Measurements from ENCODE around the gene BCL7B. TPM values are rescaled to one million over a fixed set of nuclear protein-coding genes. Genes with fewer than 3 reads are reported as not detected.
A peak's percentile ranks its signal among the peaks of the same experiment; 100 is the strongest.

Gene BCL7B
- total RNA-seq, 1 donor from 2014 or later, result 40.4 TPM

GRCh38 chr7:73520673-73521635, 36.5 kb downstream of the BCL7B start:
- Mint-ChIP-seq H3K36me3 (peaks cover 16% of the 10 kb centered on the region), H3K9me3 (peaks cover 4% of the 10 kb centered on the region), H3K4me1 (peaks cover 32% of the 10 kb centered on the region), H3K27ac (peak overlapping the region; percentile 92), H3K4me3 (peak overlapping the region; percentile 80), H3K27me3 (ENCODE audit: low read depth) (no peaks in the 10 kb centered on the region)
- peak in 1 of 2 experiments; percentile 45 for DNase-seq (ENCODE audit: low spot score in 2 of 2, unreplicated experiment in 2 of 2)
- TF ChIP-seq, protein P1, sequence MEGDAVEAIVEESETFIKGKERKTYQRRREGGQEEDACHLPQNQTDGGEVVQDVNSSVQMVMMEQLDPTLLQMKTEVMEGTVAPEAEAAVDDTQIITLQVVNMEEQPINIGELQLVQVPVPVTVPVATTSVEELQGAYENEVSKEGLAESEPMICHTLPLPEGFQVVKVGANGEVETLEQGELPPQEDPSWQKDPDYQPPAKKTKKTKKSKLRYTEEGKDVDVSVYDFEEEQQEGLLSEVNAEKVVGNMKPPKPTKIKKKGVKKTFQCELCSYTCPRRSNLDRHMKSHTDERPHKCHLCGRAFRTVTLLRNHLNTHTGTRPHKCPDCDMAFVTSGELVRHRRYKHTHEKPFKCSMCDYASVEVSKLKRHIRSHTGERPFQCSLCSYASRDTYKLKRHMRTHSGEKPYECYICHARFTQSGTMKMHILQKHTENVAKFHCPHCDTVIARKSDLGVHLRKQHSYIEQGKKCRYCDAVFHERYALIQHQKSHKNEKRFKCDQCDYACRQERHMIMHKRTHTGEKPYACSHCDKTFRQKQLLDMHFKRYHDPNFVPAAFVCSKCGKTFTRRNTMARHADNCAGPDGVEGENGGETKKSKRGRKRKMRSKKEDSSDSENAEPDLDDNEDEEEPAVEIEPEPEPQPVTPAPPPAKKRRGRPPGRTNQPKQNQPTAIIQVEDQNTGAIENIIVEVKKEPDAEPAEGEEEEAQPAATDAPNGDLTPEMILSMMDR (IDR thresholded peaks at IDR 0.05; ENCODE audit: unreplicated experiment), result no peak

GRCh38 chr7:73519867-73520672, 37.4 kb downstream of the BCL7B start:
- Mint-ChIP-seq H3K4me3 (peak overlapping the region; percentile 80), H3K27me3 (ENCODE audit: low read depth) (no peaks in the 10 kb centered on the region), H3K27ac (peak overlapping the region; percentile 92), H3K36me3 (peaks cover 18% of the 10 kb centered on the region), H3K4me1 (peaks cover 32% of the 10 kb centered on the region), H3K9me3 (peaks cover 4% of the 10 kb centered on the region)
- no peak for DNase-seq (ENCODE audit: low spot score in 2 of 2, unreplicated experiment in 2 of 2)
- TF ChIP-seq, protein P1 (IDR thresholded peaks at IDR 0.05; ENCODE audit: unreplicated experiment), result no peak

DNA sequence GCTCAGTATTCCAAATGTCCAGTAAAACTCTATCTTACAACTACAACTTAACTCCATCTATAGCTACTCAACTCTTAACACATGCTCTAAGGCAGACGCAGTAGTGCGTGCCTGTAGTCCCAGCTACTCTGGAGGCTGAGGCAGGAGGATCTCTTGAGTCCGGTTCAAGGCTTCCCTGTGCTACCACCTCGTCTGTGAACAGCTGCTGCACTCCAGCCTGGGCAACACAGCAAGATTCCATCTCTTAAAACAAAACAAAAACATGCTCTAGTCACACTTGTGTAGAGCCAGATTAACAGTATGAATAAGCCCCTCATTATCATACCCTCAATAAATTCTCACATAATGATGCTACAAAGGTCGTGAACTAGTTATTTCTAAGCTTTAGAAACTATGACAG, 39.0 kb downstream of the BCL7B start:
- Mint-ChIP-seq H3K36me3 (peaks cover 24% of the 10 kb centered on the region), H3K9me3 (peaks cover 4% of the 10 kb centered on the region), H3K27me3 (ENCODE audit: low read depth) (no peaks in the 10 kb centered on the region), H3K4me3 (peak overlapping the region; percentile 28), H3K27ac (peak overlapping the region; percentile 70), H3K4me1 (peaks cover 32% of the 10 kb centered on the region)
- no peak for DNase-seq (ENCODE audit: low spot score in 2 of 2, unreplicated experiment in 2 of 2)
- TF ChIP-seq, protein P1 (IDR thresholded peaks at IDR 0.05; ENCODE audit: unreplicated experiment), result no peak

DNA sequence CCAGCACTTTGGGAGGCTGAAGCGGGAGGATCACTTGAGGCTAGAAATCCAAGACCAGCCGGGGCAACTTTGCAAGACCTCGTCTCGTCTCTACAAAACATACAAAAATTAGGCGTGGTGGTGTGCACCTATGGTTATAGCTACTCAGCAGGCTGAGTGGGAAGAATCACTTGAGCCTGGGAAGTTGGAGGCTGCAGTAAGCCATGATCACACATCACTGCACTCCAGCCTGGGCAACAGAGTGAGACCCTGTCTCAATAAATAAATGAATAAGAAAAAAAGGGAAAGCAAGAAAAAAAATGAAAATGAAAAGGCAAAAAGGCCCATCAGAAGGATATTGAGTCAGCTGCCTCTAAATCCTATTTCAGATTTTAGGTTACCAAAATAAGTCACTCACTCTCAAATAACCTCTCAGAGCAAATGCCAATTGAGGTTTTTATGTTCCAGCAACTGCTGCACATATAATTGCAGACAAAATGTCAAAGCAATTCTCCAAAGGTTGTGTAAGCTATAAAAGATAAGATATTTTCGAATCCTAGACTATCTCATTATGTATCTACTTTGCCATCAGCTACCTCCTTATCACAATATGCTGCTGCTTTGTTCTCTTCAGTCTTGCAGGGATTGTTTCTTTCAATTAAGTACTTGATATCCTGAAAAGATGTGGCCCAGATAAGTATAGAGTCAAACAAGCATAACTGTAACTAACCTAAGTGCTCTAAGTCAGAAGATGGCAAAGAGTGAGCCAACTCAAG, 40.1 kb downstream of the BCL7B start:
- Mint-ChIP-seq H3K27me3 (ENCODE audit: low read depth) (no peaks in the 10 kb centered on the region), H3K4me1 (peaks cover 29% of the 10 kb centered on the region), H3K4me3 (no peak overlapping the region), H3K27ac (no peak overlapping the region), H3K36me3 (peaks cover 24% of the 10 kb centered on the region), H3K9me3 (peaks cover 4% of the 10 kb centered on the region)
- no peak for DNase-seq (ENCODE audit: low spot score in 2 of 2, unreplicated experiment in 2 of 2)
- TF ChIP-seq, protein P1 (IDR thresholded peaks at IDR 0.05; ENCODE audit: unreplicated experiment), result no peak

GRCh38 chr7:73515178-73515577, 42.3 kb downstream of the BCL7B start:
- Mint-ChIP-seq H3K27ac (peak overlapping the region; percentile 59), H3K27me3 (ENCODE audit: low read depth) (no peaks in the 10 kb centered on the region), H3K36me3 (peaks cover 33% of the 10 kb centered on the region), H3K4me3 (no peak overlapping the region), H3K4me1 (peaks cover 20% of the 10 kb centered on the region), H3K9me3 (peaks cover 4% of the 10 kb centered on the region)
- no peak for DNase-seq (ENCODE audit: low spot score in 2 of 2, unreplicated experiment in 2 of 2)
- TF ChIP-seq, protein P1 (IDR thresholded peaks at IDR 0.05; ENCODE audit: unreplicated experiment), result no peak

Measured in mesothelial cell of epicardium (in vitro differentiated cells).